Gastroesophageal sphincter (tissue), 4 donors: ENCODE data around the gene ZGPAT. TPM values are rescaled to one million over a fixed set of nuclear protein-coding genes. Genes with fewer than 3 reads are reported as not detected.
"Not testable (repeated sequence)": the region's sequence is repeated elsewhere in the genome, so short reads cannot be mapped to it uniquely, and the experiment has no call there.

Experiments
- ATAC-seq: fragments of 150-250 bp; one replicate; pipeline ENCODE4 v1.9.1; 2016; ENCODE audit warnings: mild to moderate bottlenecking, moderate library complexity
- H3K27ac ChIP-seq, 4 donors: fragments of 200-600 bp; sonication (generic) in 3 of 4; 1 replicate in 3 of 4; 2 replicates in 1 of 4; pipeline ENCODE4 v1.5.1; 2016 to 2019
- H3K27me3 ChIP-seq: fragments of 200-600 bp; sonication (generic); one replicate; pipeline ENCODE4 v1.5.1; 2019
- H3K36me3 ChIP-seq, 2 donors: fragments of 200-600 bp; sonication (generic); one replicate each; pipeline ENCODE4 v1.5.1; 2019; ENCODE audit warnings: control low read depth in 1 of 2
- H3K4me1 ChIP-seq, 3 donors: fragments of 200-600 bp; sonication (generic); 1 replicate in 2 of 3; 2 replicates in 1 of 3; pipeline ENCODE4 v1.5.1; 2016 to 2019; ENCODE audit warnings: control low read depth in 2 of 3
- H3K4me3 ChIP-seq, 2 donors: fragments of 200-600 bp; sonication (generic); one replicate each; pipeline ENCODE4 v1.5.1; 2019; ENCODE audit warnings: mild to moderate bottlenecking in 1 of 2, moderate library complexity in 1 of 2
- H3K9me3 ChIP-seq, 3 donors: fragments of 200-600 bp; sonication (generic); one replicate each; pipeline ENCODE4 v1.5.1; 2017 to 2019; ENCODE audit warnings: control low read depth in 2 of 3
- CTCF ChIP-seq, 4 experiments: fragments of 200-600 bp in 2 of 4; fragments of 450-650 bp in 2 of 4; sonication (generic) in 1 of 4; IDR thresholded peaks; one replicate each; pipeline ENCODE4 v1.5.1; 2017 to 2019; ENCODE audit warnings: antibody characterized with exemption in 4 of 4, mild to moderate bottlenecking in 2 of 4, moderate library complexity in 2 of 4
- EP300 ChIP-seq: sonication (generic); formaldehyde crosslinking; IDR thresholded peaks from one replicate; pipeline ENCODE4 v1.6.1; 2017; ENCODE audit warnings: antibody characterized with exemption, mild to moderate bottlenecking
- POLR2A ChIP-seq, 2 donors: fragments of 450-650 bp; IDR thresholded peaks; one replicate each; pipeline ENCODE4 v1.6.1; 2017; ENCODE audit warnings: antibody characterized with exemption in 2 of 2, mild to moderate bottlenecking in 2 of 2, moderate library complexity in 1 of 2
- POLR2AphosphoS5 ChIP-seq: sonication (generic); formaldehyde crosslinking; IDR thresholded peaks from one replicate; pipeline ENCODE4 v1.6.1; 2017; ENCODE audit warnings: antibody characterized with exemption
- WGBS, 2 donors: methylation state at CpG; one replicate each; pipeline ENCODE4 v1.1.5; 2018; ENCODE audit warnings: low coverage in 1 of 2; 5-methylcytosine and 5-hydroxymethylcytosine counted together
- total RNA-seq, 4 donors: library from RNA; depleted of rRNA; stranded (reverse); fragments of >200 nt; gene quantifications; one replicate each; pipeline ENCODE4 v1.1.0, GENCODE V29; 2016

Gene ZGPAT
- total RNA-seq: 10 to 100 TPM; 21.7 to 51.7 (median 32.9) TPM

GRCh38 chr20:63707558-63708300 lies at the start of gene ZGPAT, which contains the start of gene ARFRP1:
Gene ZGPAT (plus strand): TSS chr20:63708039. CDS start chr20:63708581, 542 bp downstream.
Gene ARFRP1 (minus strand): TSS chr20:63707976. CDS start chr20:63707091, 885 bp downstream.
- Histone ChIP-seq H3K27me3 (no peaks in the 10 kb centered on the region), H3K4me1 (peaks cover 0 to 50% (median 18%) of the 10 kb centered on the region in 3 donors), H3K4me3 (peak within 1 kb of the TSS; percentile 80 to 97), H3K9me3 (no peaks in the 10 kb centered on the region), H3K27ac (peak within 1 kb of the TSS; percentile 76 to 93 (median 91)), H3K36me3 (peaks cover 0 to 77% of the 10 kb centered on the region in 2 donors)
- TF ChIP-seq POLR2AphosphoS5 (peak; percentile 70), CTCF (IDR thresholded peaks at IDR 0.05) (peak in 2 of 4 experiments; percentile 6 to 32), EP300 (no peak), POLR2A (IDR thresholded peaks at IDR 0.05) (peak; percentile 67 to 68)
- ATAC-seq: peak; percentile 97
- no CpG with 5 or more reads among the region's 98 CpGs for WGBS, 2 donors

GRCh38 chr20:63658749-63659187 lies 49.1 kb upstream of the ZGPAT start:
- peak overlapping the region; percentile 54 to 74 for H3K4me3 ChIP-seq
- H3K27ac ChIP-seq: peak overlapping the region; percentile 16 to 95 (median 90)
- H3K4me1 ChIP-seq: peaks cover 0 to 41% (median 14%) of the 10 kb centered on the region in 3 donors
- no peaks in the 10 kb centered on the region for H3K27me3 ChIP-seq
- H3K36me3 ChIP-seq: peaks cover 0 to 33% of the 10 kb centered on the region in 2 donors
- WGBS, 2 donors: 0% methylated on average over 10 of the region's 25 CpGs; no CpG with 5 or more reads in 1 of the 2 donors
- no peak for TF ChIP-seq EP300
- no peak for TF ChIP-seq POLR2A (IDR thresholded peaks at IDR 0.05)
- TF ChIP-seq POLR2AphosphoS5: no peak
- TF ChIP-seq CTCF (IDR thresholded peaks at IDR 0.05): no peak
- no peaks in the 10 kb centered on the region for H3K9me3 ChIP-seq
- ATAC-seq: peak; percentile 41

GRCh38 chr20:63659370-63659769 lies 48.5 kb upstream of the ZGPAT start:
- peak overlapping the region in 3 of 4 donors; percentile 87 to 95 (median 92) for H3K27ac ChIP-seq
- H3K4me1 ChIP-seq: peaks cover 0 to 37% (median 14%) of the 10 kb centered on the region in 3 donors
- H3K36me3 ChIP-seq: peaks cover 0 to 39% of the 10 kb centered on the region in 2 donors
- peak overlapping the region in 1 of 2 donors; percentile 74 for H3K4me3 ChIP-seq
- H3K27me3 ChIP-seq: no peaks in the 10 kb centered on the region
- 92% methylated on average over 2 of the region's 13 CpGs; no CpG with 5 or more reads in 1 of the 2 donors for WGBS, 2 donors
- no peak for ATAC-seq
- TF ChIP-seq POLR2AphosphoS5: no peak
- no peak for TF ChIP-seq EP300
- TF ChIP-seq POLR2A (IDR thresholded peaks at IDR 0.05): no peak
- TF ChIP-seq CTCF (IDR thresholded peaks at IDR 0.05): no peak
- H3K9me3 ChIP-seq: no peaks in the 10 kb centered on the region

GRCh38 chr20:63660174-63660573 lies 47.7 kb upstream of the ZGPAT start:
- H3K27ac ChIP-seq, ATAC-seq, H3K4me3 ChIP-seq, H3K9me3 ChIP-seq, H3K27me3 ChIP-seq: not testable (repeated sequence)
- WGBS, 2 donors: 88% methylated on average over 3 to 6 of the region's 10 CpGs
- H3K36me3 ChIP-seq: peaks cover 0 to 47% of the 10 kb centered on the region in 2 donors
- peaks cover 0 to 42% (median 14%) of the 10 kb centered on the region in 3 donors for H3K4me1 ChIP-seq

- Histone ChIP-seq H3K9me3 (no peaks in the 10 kb centered on the region), H3K4me3 (no peak overlapping the region), H3K27me3 (no peaks in the 10 kb centered on the region), H3K27ac (no peak overlapping the region), H3K36me3 (peaks cover 0 to 51% of the 10 kb centered on the region in 2 donors), H3K4me1 (peaks cover 0 to 45% (median 14%) of the 10 kb centered on the region in 3 donors)
- ATAC-seq: no peak
- WGBS, 2 donors: 70 to 72% methylated on average over 2 to 6 of the region's 8 CpGs
- no peak for TF ChIP-seq POLR2AphosphoS5
Observed at GRCh38 chr20:63660622-63661021, 47.2 kb upstream of the ZGPAT start.
